Tibial nerve (tissue), 3 donors: Measurements from ENCODE around the gene ERF.

Experiments used
- CTCF ChIP-seq, 5 experiments: fragments of 200-600 bp in 3 of 5; fragments of 450-650 bp in 2 of 5; sonication (generic) in 3 of 5; IDR thresholded peaks; one replicate each; pipeline ENCODE4 v1.5.1; 2016 to 2019; ENCODE audit warnings: antibody characterized with exemption in 5 of 5, mild to moderate bottlenecking in 3 of 5, moderate library complexity in 2 of 5
- POLR2A ChIP-seq, 2 donors: fragments of 450-650 bp; IDR thresholded peaks; one replicate each; pipeline ENCODE4 v1.6.1; 2017; ENCODE audit warnings: antibody characterized with exemption in 2 of 2, mild to moderate bottlenecking in 2 of 2, moderate library complexity in 2 of 2

DNA sequence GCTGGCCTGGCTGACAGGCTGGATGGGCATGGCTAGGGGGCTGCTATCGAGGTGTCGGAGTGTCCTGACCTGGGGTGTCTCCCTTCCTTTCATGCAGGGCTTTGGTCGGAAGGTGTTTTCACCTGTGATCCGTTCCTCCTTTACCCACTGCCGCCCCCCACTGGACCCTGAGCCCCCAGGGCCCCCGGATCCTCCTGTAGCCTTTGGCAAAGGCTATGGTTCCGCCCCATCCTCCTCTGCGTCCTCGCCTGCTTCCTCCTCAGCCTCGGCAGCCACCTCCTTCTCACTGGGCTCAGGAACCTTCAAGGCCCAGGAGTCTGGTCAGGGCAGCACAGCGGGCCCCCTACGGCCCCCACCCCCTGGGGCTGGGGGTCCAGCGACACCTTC lies 35.2 kb upstream of the ERF start:
- TF ChIP-seq CTCF (IDR thresholded peaks at IDR 0.05): no peak
- no peak for TF ChIP-seq POLR2A (IDR thresholded peaks at IDR 0.05)
